ENCODE results near the gene CENPH.

The CENPH gene

GRCh38 chr5:69206528-69207190 is 17.3 kb downstream of the CENPH start:
- DNase-seq (ENCODE audit: low read depth, low spot score), result peak; percentile 7
- no peak for TF ChIP-seq CTCF (IDR thresholded peaks at IDR 0.05; ENCODE audit: low read depth, low read length)
- H3K4me3 ChIP-seq (ENCODE audit: low read depth, low read length), result no peak overlapping the region
- in situ Hi-C loops (cut with HindIII; ENCODE audit: low sequenced_read_pairs), result no loop called here

- H3K4me3 ChIP-seq (ENCODE audit: low read depth, low read length), result no peak overlapping the region
- no peak for DNase-seq (ENCODE audit: low read depth, low spot score)
- in situ Hi-C loops (cut with HindIII; ENCODE audit: low sequenced_read_pairs), result no loop called here
- TF ChIP-seq CTCF (IDR thresholded peaks at IDR 0.05; ENCODE audit: low read depth, low read length), result no peak
These were observed 20.2 kb downstream of the CENPH start for GRCh38 chr5:69209602-69210001.

- no peak for TF ChIP-seq CTCF (IDR thresholded peaks at IDR 0.05; ENCODE audit: low read depth, low read length)
- in situ Hi-C loops (cut with HindIII; ENCODE audit: low sequenced_read_pairs), result no loop called here
- DNase-seq (ENCODE audit: low read depth, low spot score), result no peak
- no peak overlapping the region for H3K4me3 ChIP-seq (ENCODE audit: low read depth, low read length)
These were observed 21.8 kb downstream of the CENPH start for GRCh38 chr5:69211200-69211599.

GRCh38 chr5:69212022-69212421 is 22.6 kb downstream of the CENPH start:
- TF ChIP-seq CTCF (IDR thresholded peaks at IDR 0.05; ENCODE audit: low read depth, low read length), result no peak
- in situ Hi-C loops (cut with HindIII; ENCODE audit: low sequenced_read_pairs), result no loop called here
- H3K4me3 ChIP-seq (ENCODE audit: low read depth, low read length), result no peak overlapping the region
- no peak for DNase-seq (ENCODE audit: low read depth, low spot score)

- H3K4me3 ChIP-seq (ENCODE audit: low read depth, low read length), result no peak overlapping the region
- TF ChIP-seq CTCF (IDR thresholded peaks at IDR 0.05; ENCODE audit: low read depth, low read length), result no peak
- DNase-seq (ENCODE audit: low read depth, low spot score), result peak; percentile 26
- in situ Hi-C loops (cut with HindIII; ENCODE audit: low sequenced_read_pairs), result no loop called here
These were observed 24.3 kb downstream of the CENPH start for GRCh38 chr5:69213513-69214215.

GRCh38 chr5:69217151-69217511 is 27.7 kb downstream of the CENPH start:
- TF ChIP-seq CTCF (IDR thresholded peaks at IDR 0.05; ENCODE audit: low read depth, low read length), result no peak
- in situ Hi-C loops (cut with HindIII; ENCODE audit: low sequenced_read_pairs), result no loop called here
- DNase-seq (ENCODE audit: low read depth, low spot score), result no peak
- peak overlapping the region; percentile 99 for H3K4me3 ChIP-seq (ENCODE audit: low read depth, low read length)
